Subcutaneous adipose tissue (tissue), 4 donors: ENCODE data around the gene GNAQ. TPM values are rescaled to one million over a fixed set of nuclear protein-coding genes. Genes with fewer than 3 reads are reported as not detected.

Source experiments
- total RNA-seq, 4 donors: library from RNA; depleted of rRNA; stranded (reverse); fragments of >200 nt; gene quantifications; one replicate each; pipeline ENCODE4 v1.1.0, GENCODE V29; 2016
- TF ChIP-seq, protein P1 (sequence below): fragments of 450-650 bp; IDR thresholded peaks from one replicate; pipeline ENCODE4 v1.5.1; 2016; ENCODE audit warnings: low read depth, mild to moderate bottlenecking, control low read depth, antibody characterized with exemption, moderate library complexity

GNAQ gene
- total RNA-seq, 4 donors from 2014 or later, result 41.8 to 100 (median 45.5) TPM

DNA sequence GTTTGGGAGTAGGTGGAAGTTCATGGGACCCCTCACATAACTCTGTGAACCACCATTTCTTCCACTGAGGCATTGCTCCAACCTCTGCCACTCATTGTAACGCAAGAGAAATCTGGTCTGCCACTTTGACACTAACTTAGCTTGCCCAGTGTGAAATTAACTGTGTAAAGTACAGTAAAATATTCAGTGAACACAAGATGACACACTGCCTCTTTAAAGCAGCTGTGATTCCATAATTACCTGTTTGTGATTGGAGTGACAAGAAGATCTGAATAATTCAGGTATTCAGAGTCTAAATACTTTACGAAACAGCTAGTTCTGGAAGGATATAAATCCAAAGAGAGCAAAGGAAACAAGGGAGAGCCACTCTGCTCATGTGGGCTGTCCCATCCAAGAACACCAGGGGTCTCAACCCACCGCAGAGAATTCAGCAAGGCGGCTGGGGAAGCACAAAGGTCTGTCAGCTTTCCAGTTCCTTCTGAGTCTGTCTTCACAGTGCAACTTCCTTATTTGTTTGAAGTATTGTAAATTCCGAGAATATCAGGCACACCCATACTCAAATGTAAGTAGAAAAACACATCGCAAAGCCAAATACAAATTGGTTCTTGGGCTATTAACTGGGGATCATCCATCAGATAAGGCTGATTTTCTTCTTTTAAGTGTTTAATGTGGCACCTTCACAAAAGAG lies 86.9 kb downstream of the GNAQ start:
- TF ChIP-seq, protein P1, sequence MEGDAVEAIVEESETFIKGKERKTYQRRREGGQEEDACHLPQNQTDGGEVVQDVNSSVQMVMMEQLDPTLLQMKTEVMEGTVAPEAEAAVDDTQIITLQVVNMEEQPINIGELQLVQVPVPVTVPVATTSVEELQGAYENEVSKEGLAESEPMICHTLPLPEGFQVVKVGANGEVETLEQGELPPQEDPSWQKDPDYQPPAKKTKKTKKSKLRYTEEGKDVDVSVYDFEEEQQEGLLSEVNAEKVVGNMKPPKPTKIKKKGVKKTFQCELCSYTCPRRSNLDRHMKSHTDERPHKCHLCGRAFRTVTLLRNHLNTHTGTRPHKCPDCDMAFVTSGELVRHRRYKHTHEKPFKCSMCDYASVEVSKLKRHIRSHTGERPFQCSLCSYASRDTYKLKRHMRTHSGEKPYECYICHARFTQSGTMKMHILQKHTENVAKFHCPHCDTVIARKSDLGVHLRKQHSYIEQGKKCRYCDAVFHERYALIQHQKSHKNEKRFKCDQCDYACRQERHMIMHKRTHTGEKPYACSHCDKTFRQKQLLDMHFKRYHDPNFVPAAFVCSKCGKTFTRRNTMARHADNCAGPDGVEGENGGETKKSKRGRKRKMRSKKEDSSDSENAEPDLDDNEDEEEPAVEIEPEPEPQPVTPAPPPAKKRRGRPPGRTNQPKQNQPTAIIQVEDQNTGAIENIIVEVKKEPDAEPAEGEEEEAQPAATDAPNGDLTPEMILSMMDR, result no peak

GRCh38 chr9:77943057-77943456 lies 88.6 kb downstream of the GNAQ start:
- TF ChIP-seq, protein P1, result no peak

- TF ChIP-seq, protein P1, result no peak
Measured at GRCh38 chr9:77939149-77939668, 92.4 kb downstream of the GNAQ start.

DNA sequence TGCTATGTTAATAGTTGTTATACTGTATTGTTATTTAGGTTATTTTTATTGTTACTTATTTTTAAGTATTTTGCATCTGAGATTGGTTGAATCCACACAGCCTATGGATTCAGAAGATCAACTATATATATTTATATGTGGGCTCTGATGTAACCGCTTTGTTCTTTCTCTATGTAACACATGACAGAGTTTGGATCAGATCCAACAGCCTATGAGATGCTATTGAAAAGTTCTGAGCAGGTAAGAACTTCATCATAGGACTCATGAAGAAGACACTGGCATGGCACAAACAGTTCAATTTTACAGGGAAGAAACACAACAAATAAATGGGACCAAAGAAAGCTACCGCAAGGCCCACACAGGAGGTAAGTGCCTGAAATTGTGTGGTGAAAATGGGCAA lies 93.4 kb downstream of the GNAQ start:
- TF ChIP-seq, protein P1, result no peak

- TF ChIP-seq, protein P1, result no peak
Measured at GRCh38 chr9:77935974-77936373, 95.6 kb downstream of the GNAQ start.

GRCh38 chr9:77935211-77935610 lies 96.4 kb downstream of the GNAQ start:
- TF ChIP-seq, protein P1, result no peak

DNA sequence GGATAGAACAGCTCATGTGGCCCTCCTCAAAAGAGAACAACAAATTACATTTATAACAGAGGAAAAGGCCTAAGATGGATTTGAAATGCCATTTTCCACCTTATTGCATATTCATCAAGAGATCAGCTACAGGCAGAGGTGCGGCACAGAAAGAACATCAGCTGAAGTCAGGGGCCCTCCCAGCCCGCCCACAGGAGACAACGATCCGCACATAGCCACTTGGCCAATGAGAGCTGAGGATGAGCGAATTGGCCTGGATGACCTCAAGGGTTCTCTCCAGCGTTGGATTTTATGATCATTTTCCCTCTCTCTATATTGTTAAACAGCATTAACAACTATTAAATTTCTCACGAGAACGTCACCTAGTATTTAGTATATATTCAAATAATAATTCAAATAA lies 97.6 kb downstream of the GNAQ start:
- TF ChIP-seq, protein P1, result no peak
